ENCODE results near the gene SUN2. TPM values are rescaled to one million over a fixed set of nuclear protein-coding genes. Genes with fewer than 3 reads are reported as not detected.

SUN2 gene
- total and polyA plus RNA-seq, 2 donors (not counting 1 experiment from before 2014, with no cell fraction given): 224 to 305 TPM

DNA sequence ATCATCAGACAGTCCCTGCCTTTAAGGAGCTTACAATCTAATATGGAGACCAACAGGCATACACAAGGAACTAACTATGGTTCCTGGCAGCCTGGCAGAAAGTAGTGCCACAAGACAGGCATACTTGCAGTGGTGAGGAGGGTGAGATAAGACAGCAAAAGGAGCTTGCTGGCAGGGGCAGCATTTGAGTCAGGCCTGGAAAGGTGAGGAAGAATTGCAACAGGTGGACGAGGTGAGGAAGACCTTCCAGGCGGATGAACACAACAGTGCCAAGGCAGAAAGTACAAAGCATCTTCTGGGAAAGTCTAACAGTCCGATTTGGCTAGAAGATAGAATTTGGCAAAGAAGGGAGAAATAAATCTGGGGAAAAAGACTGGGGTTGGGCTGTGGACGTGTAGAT lies 33.8 kb upstream of the SUN2 start:
- peaks cover 14% of the 10 kb centered on the region for H3K4me1 Mint-ChIP-seq
- Histone ChIP-seq H3K4me1 (ENCODE audit: control insufficient read depth in 2 of 2, insufficient read depth in 2 of 2, low read length in 2 of 2) (peaks cover 10 to 13% of the 10 kb centered on the region in 2 donors), H2AFZ (ENCODE audit: insufficient read depth, low read depth, low read length, poor library complexity, severe bottlenecking) (no peak overlapping the region), H3K9me3 (ENCODE audit: control extremely low read depth in 1 of 3, control insufficient read depth in 2 of 3, insufficient read depth in 1 of 3, low read length in 2 of 3) (no peaks in the 10 kb centered on the region), H3K27ac (ENCODE audit: low read length in 2 of 2) (no peak overlapping the region), H3K9ac (ENCODE audit: low read length) (no peak overlapping the region), H3K4me2 (replicated peaks; ENCODE audit: low read depth, low read length, poor library complexity, severe bottlenecking) (no peak overlapping the region), H3K79me2 (ENCODE audit: control insufficient read depth, insufficient read depth, low read length) (no peaks in the 10 kb centered on the region), H3K27me3 (replicated peaks in 1 of 4; ENCODE audit: control extremely low read depth in 1 of 4, control insufficient read depth in 3 of 4, insufficient read depth in 4 of 4, low read length in 3 of 4) (no peaks in the 10 kb centered on the region), H4K20me1 (ENCODE audit: control insufficient read depth, insufficient read depth, low read length, poor library complexity, severe bottlenecking) (no peaks in the 10 kb centered on the region), H3K36me3 (replicated peaks in 1 of 2; ENCODE audit: control extremely low read depth in 1 of 2, control insufficient read depth in 1 of 2, extremely low read depth in 1 of 2, insufficient read depth in 2 of 2, low read length in 1 of 2) (peaks cover 0 to 4% of the 10 kb centered on the region in 2 experiments), H3K4me3 (ENCODE audit: control extremely low read depth in 1 of 5, extremely low read depth in 1 of 5, insufficient read depth in 1 of 5, low read depth in 2 of 5, low read length in 4 of 5) (no peak overlapping the region)
- intact Hi-C loops (cut with micrococcal nuclease): no loop called here
- DNase-seq (no peak), ATAC-seq (ENCODE audit: low read depth) (no peak)
- no peaks in the 10 kb centered on the region for H3K9me3 Mint-ChIP-seq (ENCODE audit: insufficient read depth)
- POLR2A ChIA-PET: no interaction called here
- TF ChIP-seq, protein P1, sequence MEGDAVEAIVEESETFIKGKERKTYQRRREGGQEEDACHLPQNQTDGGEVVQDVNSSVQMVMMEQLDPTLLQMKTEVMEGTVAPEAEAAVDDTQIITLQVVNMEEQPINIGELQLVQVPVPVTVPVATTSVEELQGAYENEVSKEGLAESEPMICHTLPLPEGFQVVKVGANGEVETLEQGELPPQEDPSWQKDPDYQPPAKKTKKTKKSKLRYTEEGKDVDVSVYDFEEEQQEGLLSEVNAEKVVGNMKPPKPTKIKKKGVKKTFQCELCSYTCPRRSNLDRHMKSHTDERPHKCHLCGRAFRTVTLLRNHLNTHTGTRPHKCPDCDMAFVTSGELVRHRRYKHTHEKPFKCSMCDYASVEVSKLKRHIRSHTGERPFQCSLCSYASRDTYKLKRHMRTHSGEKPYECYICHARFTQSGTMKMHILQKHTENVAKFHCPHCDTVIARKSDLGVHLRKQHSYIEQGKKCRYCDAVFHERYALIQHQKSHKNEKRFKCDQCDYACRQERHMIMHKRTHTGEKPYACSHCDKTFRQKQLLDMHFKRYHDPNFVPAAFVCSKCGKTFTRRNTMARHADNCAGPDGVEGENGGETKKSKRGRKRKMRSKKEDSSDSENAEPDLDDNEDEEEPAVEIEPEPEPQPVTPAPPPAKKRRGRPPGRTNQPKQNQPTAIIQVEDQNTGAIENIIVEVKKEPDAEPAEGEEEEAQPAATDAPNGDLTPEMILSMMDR (IDR thresholded peaks at IDR 0.05): no peak
- TF ChIP-seq EZH2 (IDR thresholded peaks at IDR 0.05; ENCODE audit: borderline replicate concordance, insufficient read depth, low read depth, low read length, poor library complexity, severe bottlenecking): no peak
- H3K27me3 Mint-ChIP-seq: no peaks in the 10 kb centered on the region
- 97% methylated on average over 4 of the region's 4 CpGs for WGBS (ENCODE audit: insufficient coverage)
- no peak overlapping the region for H3K27ac Mint-ChIP-seq
- CTCF ChIA-PET: interaction anchor here (0.5 kb wide), 1 partner anchor 350 kb away, joined by 5 read pairs; no protein-coding TSS in a partner anchor
- no peak overlapping the region for H3K4me3 Mint-ChIP-seq

DNA sequence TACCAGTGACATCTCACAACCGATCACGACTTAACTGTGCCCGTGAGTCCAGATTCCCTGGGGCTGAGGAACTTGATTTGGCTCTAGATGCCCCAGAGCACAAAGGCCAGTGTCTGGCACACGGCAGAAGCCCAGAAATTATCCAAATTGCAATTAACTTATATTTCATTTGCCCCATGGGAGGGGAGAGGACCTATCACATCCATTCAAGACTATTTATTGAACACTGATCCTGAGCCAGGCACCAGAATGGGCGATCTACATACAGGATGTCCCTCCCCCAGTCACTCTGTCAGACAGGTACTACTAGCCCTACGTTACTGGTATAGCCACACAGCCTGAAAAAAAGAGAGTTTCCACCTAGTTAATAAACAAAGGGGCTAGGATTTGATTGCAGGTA lies 33.0 kb upstream of the SUN2 start:
- Histone ChIP-seq H3K79me2 (ENCODE audit: control insufficient read depth, insufficient read depth, low read length) (no peaks in the 10 kb centered on the region), H3K9me3 (ENCODE audit: control extremely low read depth in 1 of 3, control insufficient read depth in 2 of 3, insufficient read depth in 1 of 3, low read length in 2 of 3) (no peaks in the 10 kb centered on the region), H3K36me3 (replicated peaks in 1 of 2; ENCODE audit: control extremely low read depth in 1 of 2, control insufficient read depth in 1 of 2, extremely low read depth in 1 of 2, insufficient read depth in 2 of 2, low read length in 1 of 2) (peaks cover 0 to 4% of the 10 kb centered on the region in 2 experiments), H4K20me1 (ENCODE audit: control insufficient read depth, insufficient read depth, low read length, poor library complexity, severe bottlenecking) (no peaks in the 10 kb centered on the region), H2AFZ (ENCODE audit: insufficient read depth, low read depth, low read length, poor library complexity, severe bottlenecking) (no peak overlapping the region), H3K9ac (ENCODE audit: low read length) (no peak overlapping the region), H3K4me2 (replicated peaks; ENCODE audit: low read depth, low read length, poor library complexity, severe bottlenecking) (no peak overlapping the region), H3K4me1 (ENCODE audit: control insufficient read depth in 2 of 2, insufficient read depth in 2 of 2, low read length in 2 of 2) (peaks cover 6 to 7% of the 10 kb centered on the region in 2 donors), H3K4me3 (ENCODE audit: control extremely low read depth in 1 of 5, extremely low read depth in 1 of 5, insufficient read depth in 1 of 5, low read depth in 2 of 5, low read length in 4 of 5) (no peak overlapping the region), H3K27ac (ENCODE audit: low read length in 2 of 2) (no peak overlapping the region), H3K27me3 (replicated peaks in 1 of 4; ENCODE audit: control extremely low read depth in 1 of 4, control insufficient read depth in 3 of 4, insufficient read depth in 4 of 4, low read length in 3 of 4) (no peaks in the 10 kb centered on the region)
- H3K27ac Mint-ChIP-seq: no peak overlapping the region
- POLR2A ChIA-PET: no interaction called here
- intact Hi-C loops (cut with micrococcal nuclease): no loop called here
- TF ChIP-seq, protein P1 (IDR thresholded peaks at IDR 0.05): no peak
- no peak for TF ChIP-seq EZH2 (IDR thresholded peaks at IDR 0.05; ENCODE audit: borderline replicate concordance, insufficient read depth, low read depth, low read length, poor library complexity, severe bottlenecking)
- no peaks in the 10 kb centered on the region for H3K27me3 Mint-ChIP-seq
- CTCF ChIA-PET: interaction anchor here (0.5 kb wide), 1 partner anchor 349 kb away, joined by 5 read pairs; no protein-coding TSS in a partner anchor
- WGBS (ENCODE audit: insufficient coverage): 100% methylated on average over 2 of the region's 6 CpGs
- H3K4me1 Mint-ChIP-seq: peaks cover 7% of the 10 kb centered on the region
- no peak for DNase-seq
- H3K4me3 Mint-ChIP-seq: no peak overlapping the region
- ATAC-seq (ENCODE audit: low read depth): no peak
- H3K9me3 Mint-ChIP-seq (ENCODE audit: insufficient read depth): no peaks in the 10 kb centered on the region

All from B cell (primary cell).